Mesenchymal stem cell (in vitro differentiated cells and primary cell): ENCODE data around the gene ANKLE1.

Experiments used
- DNase-seq: peaks from one replicate; pipeline ENCODE4 v3.0.0-alpha.2; 2013
- H2AFZ ChIP-seq: one replicate; pipeline ENCODE4 v1.6.1; 2013; ENCODE audit warnings: low read depth, mild to moderate bottlenecking, control low read depth, inconsistent platforms, low read length, moderate library complexity
- H2AK5ac ChIP-seq: 2 replicates; pipeline ENCODE4 v1.6.1; 2013; ENCODE audit warnings: low read length, moderate library complexity, mild to moderate bottlenecking, inconsistent platforms; ENCODE audit not compliant: severe bottlenecking
- H2BK120ac ChIP-seq: one replicate; pipeline ENCODE4 v1.6.1; 2013; ENCODE audit warnings: low read depth, mild to moderate bottlenecking, inconsistent platforms, low read length, moderate library complexity
- H2BK12ac ChIP-seq, 2 experiments: one replicate each; pipeline ENCODE4 v1.6.1; 2013; ENCODE audit warnings: inconsistent platforms in 2 of 2, low read length in 2 of 2, mild to moderate bottlenecking in 2 of 2, moderate library complexity in 2 of 2, control low read depth in 1 of 2
- H2BK15ac ChIP-seq: one replicate; pipeline ENCODE4 v1.6.1; 2013; ENCODE audit warnings: mild to moderate bottlenecking, low read depth, inconsistent platforms; ENCODE audit not compliant: poor library complexity, severe bottlenecking
- H2BK5ac ChIP-seq: 2 replicates; pipeline ENCODE4 v1.6.1; 2013; ENCODE audit warnings: low read depth, mild to moderate bottlenecking, low read length, control low read depth, inconsistent platforms; ENCODE audit not compliant: poor library complexity, severe bottlenecking
- H3K14ac ChIP-seq, 2 experiments: one replicate each; pipeline ENCODE4 v1.6.1; 2013; ENCODE audit warnings: inconsistent platforms in 2 of 2, low read length in 2 of 2, control low read depth in 1 of 2, mild to moderate bottlenecking in 1 of 2, moderate library complexity in 1 of 2
- H3K18ac ChIP-seq, 2 experiments: one replicate each; pipeline ENCODE4 v1.6.1; 2013; ENCODE audit warnings: inconsistent platforms in 2 of 2, low read length in 2 of 2, control low read depth in 1 of 2, low read depth in 1 of 2, mild to moderate bottlenecking in 1 of 2
- H3K23ac ChIP-seq, 2 experiments: one replicate each; pipeline ENCODE4 v1.6.1; 2013; ENCODE audit warnings: inconsistent platforms in 2 of 2, low read length in 2 of 2, mild to moderate bottlenecking in 2 of 2, moderate library complexity in 2 of 2, control low read depth in 1 of 2
- H3K27ac ChIP-seq: 2 replicates; pipeline ENCODE4 v1.5.1; 2013; ENCODE audit warnings: mild to moderate bottlenecking, moderate library complexity, low read length, control low read depth, inconsistent platforms; ENCODE audit not compliant: poor library complexity, severe bottlenecking
- H3K27me3 ChIP-seq, 2 experiments: 2 replicates each; pipeline versions ENCODE4 v1.6.1 to v1.7.0; 2013; ENCODE audit warnings: low read length in 2 of 2, mild to moderate bottlenecking in 2 of 2, moderate library complexity in 2 of 2, control low read depth in 1 of 2, inconsistent platforms in 1 of 2; ENCODE audit not compliant: control insufficient read depth in 1 of 2, insufficient read depth in 1 of 2
- H3K36me3 ChIP-seq, 2 experiments: 2 replicates each; pipeline versions ENCODE4 v1.6.1 to v1.7.0; 2013; ENCODE audit warnings: low read length in 2 of 2, control low read depth in 1 of 2, inconsistent platforms in 1 of 2, low read depth in 1 of 2, mild to moderate bottlenecking in 1 of 2; ENCODE audit not compliant: insufficient read depth in 2 of 2, control insufficient read depth in 1 of 2
- H3K4ac ChIP-seq, 2 experiments: one replicate each; pipeline ENCODE4 v1.6.1; 2013; ENCODE audit warnings: inconsistent platforms in 2 of 2, low read length in 2 of 2, mild to moderate bottlenecking in 2 of 2, moderate library complexity in 2 of 2, control low read depth in 1 of 2, low read depth in 1 of 2
- H3K4me1 ChIP-seq: 2 replicates; pipeline ENCODE4 v1.6.1; 2013; ENCODE audit warnings: low read depth, low read length, control low read depth; ENCODE audit not compliant: control insufficient read depth, insufficient read depth
- H3K4me2 ChIP-seq: 2 replicates; pipeline ENCODE4 v1.6.1; 2013; ENCODE audit warnings: low read length, mild to moderate bottlenecking, inconsistent platforms; ENCODE audit not compliant: poor library complexity, severe bottlenecking
- H3K4me3 ChIP-seq, 2 experiments: 2 replicates each; pipeline versions ENCODE4 v1.5.1 to v1.7.0; 2013; ENCODE audit warnings: low read length in 2 of 2, mild to moderate bottlenecking in 2 of 2, control low read depth in 1 of 2, low read depth in 1 of 2; ENCODE audit not compliant: insufficient read depth in 1 of 2
- H3K79me1 ChIP-seq: replicated peaks from 2 replicates; pipeline ENCODE4 v1.6.1; 2013; ENCODE audit warnings: mild to moderate bottlenecking, control low read depth, low read length, inconsistent platforms; ENCODE audit not compliant: poor library complexity, severe bottlenecking
- H3K9ac ChIP-seq: 2 replicates; pipeline ENCODE4 v1.7.0; 2013; ENCODE audit warnings: mild to moderate bottlenecking, low read length, moderate library complexity
- H3K9me3 ChIP-seq: 2 replicates; pipeline ENCODE4 v1.7.0; 2013; ENCODE audit warnings: mild to moderate bottlenecking, low read length; ENCODE audit not compliant: control insufficient read depth
- H4K8ac ChIP-seq: one replicate; pipeline ENCODE4 v1.6.1; 2013; ENCODE audit warnings: inconsistent platforms, mild to moderate bottlenecking, low read length, moderate library complexity
- H4K91ac ChIP-seq: one replicate; pipeline ENCODE4 v1.6.1; 2013; ENCODE audit warnings: mild to moderate bottlenecking, low read length, inconsistent platforms
- WGBS: methylation state at CpG from one replicate; pipeline ENCODE4 v1.1.7; 2013; ENCODE audit warnings: mixed read lengths; 5-methylcytosine and 5-hydroxymethylcytosine counted together

Gene ANKLE1

DNA sequence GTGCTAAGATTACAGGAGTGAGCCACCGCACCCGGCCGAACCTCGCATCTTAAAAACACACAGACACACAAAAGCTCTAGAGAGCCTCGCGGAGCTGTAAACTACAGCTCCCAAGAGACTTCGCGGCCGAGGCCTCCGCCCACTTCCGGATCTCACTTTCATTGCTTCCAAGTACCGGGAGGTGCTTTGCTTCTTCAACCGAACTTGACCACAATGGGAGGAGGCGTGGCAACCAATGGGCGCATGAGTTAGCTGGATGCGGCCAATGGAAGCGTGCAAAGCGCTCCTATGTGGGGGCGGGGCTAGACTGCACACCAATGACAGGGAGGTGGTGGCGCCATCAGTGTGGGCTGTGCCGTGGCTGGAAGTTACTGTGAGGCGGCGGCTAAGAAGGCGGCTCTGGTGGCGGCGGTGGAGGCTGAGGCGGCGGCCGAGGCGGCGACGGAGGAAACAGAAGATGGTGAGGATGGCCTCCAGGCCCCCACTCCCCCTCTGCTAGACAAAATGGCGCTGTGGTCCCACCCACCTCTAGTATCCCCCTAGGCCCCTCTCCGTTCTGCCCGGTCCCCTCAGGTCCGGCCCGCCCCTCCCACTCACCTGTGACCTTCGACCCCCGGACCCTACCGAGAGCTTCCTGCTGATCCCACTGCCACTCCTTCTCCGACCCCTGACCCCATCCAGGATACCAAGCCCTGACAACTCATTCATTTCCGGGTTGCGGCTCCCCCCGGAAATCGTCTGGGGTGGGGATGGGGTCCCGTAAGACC is 27.7 kb downstream of the ANKLE1 start, which contains the start of gene DDA1:
TSS of gene DDA1 (plus strand) at position 366 of the 767 bp plus-strand sequence. CDS start at position 458, 92 bp downstream.
- Histone ChIP-seq H3K27me3 (no peaks in the 10 kb centered on the region), H4K8ac (peak within 1 kb of the TSS; percentile 93), H3K4ac (peak within 1 kb of the TSS; percentile 64 to 99), H3K4me2 (peak within 1 kb of the TSS; percentile 82), H3K23ac (no peak within 1 kb of the TSS), H3K27ac (peak within 1 kb of the TSS; percentile 38), H3K9ac (peak within 1 kb of the TSS; percentile 97), H2BK120ac (peak within 1 kb of the TSS; percentile 84), H3K79me1 (peaks cover 23% of the 10 kb centered on the region), H4K91ac (peak within 1 kb of the TSS; percentile 92), H3K14ac (peak within 1 kb of the TSS; percentile 71 to 79), H3K18ac (peak within 1 kb of the TSS; percentile 89 to 95), H2BK12ac (peak within 1 kb of the TSS in 1 of 2 experiments; percentile 24), H2BK5ac (peak within 1 kb of the TSS; percentile 4), H2AK5ac (peak within 1 kb of the TSS; percentile 31), H2AFZ (no peak within 1 kb of the TSS), H3K4me1 (peaks cover 41% of the 10 kb centered on the region), H3K9me3 (no peaks in the 10 kb centered on the region), H3K36me3 (peaks cover 9 to 22% of the 10 kb centered on the region in 2 experiments), H3K4me3 (peak within 1 kb of the TSS; percentile 85 to 93), H2BK15ac (peak within 1 kb of the TSS; percentile 86)
- peak; percentile 100 for DNase-seq
- under 1% methylated on average over 40 of the region's 46 CpGs for WGBS

DNA sequence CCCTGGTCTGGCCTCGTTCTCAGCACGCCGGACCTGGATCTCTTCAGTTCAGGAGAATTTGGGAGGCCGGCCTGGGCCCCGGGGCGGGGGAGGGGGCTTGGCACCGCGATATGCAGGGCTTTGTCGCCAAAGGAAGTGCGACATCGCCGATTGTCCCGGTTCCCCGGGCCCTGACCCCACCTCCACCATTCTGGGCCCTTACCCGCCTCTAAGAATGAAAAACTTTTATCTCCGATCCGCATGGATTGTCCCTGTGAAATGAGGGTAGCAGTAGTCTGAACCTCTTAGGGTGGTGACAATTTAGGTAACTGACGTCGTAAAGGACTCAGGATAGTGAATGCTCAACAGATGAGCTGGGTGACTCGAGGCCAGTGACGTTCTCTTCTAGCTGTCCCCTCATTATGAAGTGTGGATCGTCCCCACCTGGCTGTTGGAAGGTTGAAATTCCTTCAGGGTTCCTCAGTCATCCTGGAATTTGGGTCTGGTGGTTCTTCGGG is 28.3 kb downstream of the ANKLE1 start:
- Histone ChIP-seq H2BK120ac (no peak overlapping the region), H3K14ac (peak overlapping the region; percentile 71 to 79), H4K8ac (peak overlapping the region; percentile 93), H2BK15ac (no peak overlapping the region), H3K18ac (peak overlapping the region; percentile 89 to 95), H3K4ac (peak overlapping the region; percentile 64 to 99), H3K23ac (no peak overlapping the region), H2AFZ (no peak overlapping the region), H3K27me3 (no peaks in the 10 kb centered on the region), H3K4me3 (peak overlapping the region; percentile 85 to 93), H2BK5ac (peak overlapping the region; percentile 4), H3K4me1 (peaks cover 35% of the 10 kb centered on the region), H4K91ac (no peak overlapping the region), H3K27ac (peak overlapping the region; percentile 38), H2BK12ac (no peak overlapping the region), H3K79me1 (peaks cover 27% of the 10 kb centered on the region), H2AK5ac (peak overlapping the region; percentile 31), H3K9ac (peak overlapping the region; percentile 97), H3K9me3 (no peaks in the 10 kb centered on the region), H3K4me2 (peak overlapping the region; percentile 82), H3K36me3 (peaks cover 15 to 27% of the 10 kb centered on the region in 2 experiments)
- 8% methylated on average over 18 of the region's 23 CpGs for WGBS
- DNase-seq, result no peak

GRCh38 chr19:17311455-17312188 is 29.9 kb downstream of the ANKLE1 start:
- Histone ChIP-seq H4K91ac (no peak overlapping the region), H3K9ac (peak overlapping the region; percentile 42), H2BK5ac (no peak overlapping the region), H4K8ac (no peak overlapping the region), H2BK120ac (no peak overlapping the region), H3K4me3 (peak overlapping the region in 1 of 2 experiments; percentile 12), H2AK5ac (peak overlapping the region; percentile 17), H3K23ac (peak overlapping the region in 1 of 2 experiments; percentile 28), H3K9me3 (no peaks in the 10 kb centered on the region), H2BK15ac (no peak overlapping the region), H3K14ac (no peak overlapping the region), H2BK12ac (no peak overlapping the region), H3K18ac (peak overlapping the region in 1 of 2 experiments; percentile 29), H3K36me3 (peaks cover 25 to 38% of the 10 kb centered on the region in 2 experiments), H3K27me3 (no peaks in the 10 kb centered on the region), H2AFZ (no peak overlapping the region), H3K4me1 (peaks cover 30% of the 10 kb centered on the region), H3K79me1 (peaks cover 31% of the 10 kb centered on the region), H3K4ac (peak overlapping the region in 1 of 2 experiments; percentile 34), H3K4me2 (peak overlapping the region; percentile 14), H3K27ac (peak overlapping the region; percentile 69)
- 47% methylated on average over 11 of the region's 11 CpGs for WGBS
- DNase-seq, result peak; percentile 90
